ENCODE measurements around the gene DAPK3. TPM values are rescaled to one million over a fixed set of nuclear protein-coding genes. Genes with fewer than 3 reads are reported as not detected.
A peak's percentile ranks its signal among the peaks of the same experiment; 100 is the strongest.
"Not testable (repeated sequence)": the region's sequence is repeated elsewhere in the genome, so short reads cannot be mapped to it uniquely, and the experiment has no call there.

The DAPK3 gene
- total RNA-seq = 10 to 100 TPM; 52.2 to 74.6 TPM
- long read RNA-seq, partial matches to known transcripts = 10 of 119 reads
- long read RNA-seq, other reads (novel, unspliced or antisense) = 107 of 119 reads

- peak; percentile 81 for ATAC-seq
These were observed at the start of gene DAPK3 for GRCh38 chr19:3970808-3971598. Gene DAPK3, minus strand, starts transcription at chr19:3971099. Its CDS starts 1,364 bp downstream, at chr19:3969735.

GRCh38 chr19:4019578-4019977, 48.7 kb upstream of the DAPK3 start:
- peak; percentile 48 for ATAC-seq
- DNase-seq = no peak
- intact Hi-C loops (cut with DNase I, micrococcal nuclease) = no loop called here

More at GRCh38 chr19:3970808-3971598, at the start of gene DAPK3:
- peak; percentile 97 to 98 for DNase-seq
- intact Hi-C loops (cut with DNase I, micrococcal nuclease) = no loop called here

- ATAC-seq (peak; percentile 2), DNase-seq (no peak)
- intact Hi-C loops (cut with DNase I, micrococcal nuclease) = no loop called here
These were observed 48.0 kb upstream of the DAPK3 start for GRCh38 chr19:4018775-4019504.

- intact Hi-C loops (cut with DNase I, micrococcal nuclease) = no loop called here
- ATAC-seq (no peak), DNase-seq (no peak)
These were observed 47.3 kb upstream of the DAPK3 start for GRCh38 chr19:4018140-4018613.

GRCh38 chr19:4016903-4017638, 46.2 kb upstream of the DAPK3 start:
- DNase-seq (no peak), ATAC-seq (no peak)
- intact Hi-C loops (cut with DNase I, micrococcal nuclease) = no loop called here

GRCh38 chr19:4016486-4016885, 45.6 kb upstream of the DAPK3 start:
- no peak for ATAC-seq
- intact Hi-C loops (cut with DNase I, micrococcal nuclease) = no loop called here
- no peak for DNase-seq

GRCh38 chr19:4015705-4016402, 45.0 kb upstream of the DAPK3 start:
- ATAC-seq = no peak
- DNase-seq = no peak
- intact Hi-C loops (cut with DNase I, micrococcal nuclease) = no loop called here

- no peak for DNase-seq
- peak; percentile 21 for ATAC-seq
- intact Hi-C loops (cut with DNase I, micrococcal nuclease) = no loop called here
These were observed 43.9 kb upstream of the DAPK3 start for GRCh38 chr19:4014541-4015491.

- DNase-seq (no peak), ATAC-seq (no peak)
- intact Hi-C loops (cut with DNase I, micrococcal nuclease) = no loop called here
These were observed 43.1 kb upstream of the DAPK3 start for GRCh38 chr19:4013886-4014540.

- no peak for DNase-seq
- no peak for ATAC-seq
- intact Hi-C loops (cut with DNase I, micrococcal nuclease) = no loop called here
These were observed 42.2 kb upstream of the DAPK3 start for GRCh38 chr19:4012975-4013634.

GRCh38 chr19:4012092-4012974, 41.4 kb upstream of the DAPK3 start:
- ATAC-seq = peak; percentile 40
- DNase-seq = peak; percentile 54 to 56
- intact Hi-C loops (cut with DNase I, micrococcal nuclease) = no loop called here

GRCh38 chr19:4011430-4011829, 40.5 kb upstream of the DAPK3 start:
- ATAC-seq; intact Hi-C loops (cut with DNase I, micrococcal nuclease); DNase-seq: not testable (repeated sequence)

- DNase-seq = no peak
- ATAC-seq = no peak
- intact Hi-C loops (cut with DNase I, micrococcal nuclease) = no loop called here
These were observed 39.9 kb upstream of the DAPK3 start for GRCh38 chr19:4010808-4011110.

GRCh38 chr19:4009990-4010807, 39.3 kb upstream of the DAPK3 start:
- intact Hi-C loops (cut with DNase I, micrococcal nuclease) = no loop called here
- DNase-seq (no peak), ATAC-seq (no peak)

All from left colon (tissue), 2 donors.